Bronchial epithelial cell (primary cell): ENCODE results near the gene CCL16. TPM values are rescaled to one million over a fixed set of nuclear protein-coding genes. Genes with fewer than 3 reads are reported as not detected.

Experiments
- DNase-seq: peaks from one replicate; pipeline ENCODE4 v3.0.0-alpha.2; 2010; ENCODE audit warnings: low read depth
- FAIRE-seq: peaks from 2 replicates; lab custom pipeline; 2011; peaks lifted over from hg19 to GRCh38; lab: Jason Lieb, UNC
- H3K27me3 ChIP-seq: 2 replicates; pipeline ENCODE4 v1.5.1; 2011; ENCODE audit warnings: low read length; ENCODE audit not compliant: control insufficient read depth, insufficient read depth
- H3K36me3 ChIP-seq: 2 replicates; pipeline ENCODE4 v1.5.1; 2011; ENCODE audit warnings: low read length; ENCODE audit not compliant: control insufficient read depth, insufficient read depth
- H3K4me3 ChIP-seq: 2 replicates; pipeline ENCODE4 v1.5.1; 2011; ENCODE audit warnings: mild to moderate bottlenecking, low read depth, low read length, control low read depth
- total RNA-seq: library from RNA; depleted of rRNA; stranded (reverse); fragments of >200 nt; gene quantifications from 2 replicates; pipeline ENCODE4 v1.2.1, GENCODE V29; 2014
- TF ChIP-seq, protein P1 (sequence below): IDR thresholded peaks from 2 replicates; pipeline ENCODE4 v1.5.1; 2011; ENCODE audit warnings: mild to moderate bottlenecking, moderate library complexity, low read length, control low read depth, inconsistent platforms; ENCODE audit not compliant: insufficient read depth, severe bottlenecking

CCL16 gene
- total RNA-seq, 1 donor from 2014 or later = not detected

DNA sequence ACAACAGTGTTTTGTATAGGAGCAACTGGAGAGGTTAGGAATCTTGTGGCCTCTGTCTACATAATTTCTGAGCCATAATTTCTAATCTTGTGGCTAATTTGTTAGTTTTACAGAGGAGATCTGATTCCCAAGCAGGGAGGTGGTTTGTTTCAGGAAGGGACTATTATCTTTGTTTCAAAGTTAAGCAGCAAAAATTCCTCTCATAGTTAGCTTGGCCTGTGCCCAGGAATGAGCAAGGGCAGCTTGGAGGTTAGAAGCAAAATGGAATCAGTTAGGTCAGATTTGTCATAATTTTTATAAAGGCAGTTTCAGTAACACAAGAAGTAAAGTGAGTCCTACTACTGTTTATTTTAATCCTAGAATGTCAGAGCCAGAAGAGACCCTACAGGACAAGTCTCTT, 48.7 kb downstream of the CCL16 start:
- Histone ChIP-seq H3K36me3 (no peaks in the 10 kb centered on the region), H3K27me3 (no peaks in the 10 kb centered on the region), H3K4me3 (no peak overlapping the region)
- FAIRE-seq = no peak
- TF ChIP-seq, protein P1, sequence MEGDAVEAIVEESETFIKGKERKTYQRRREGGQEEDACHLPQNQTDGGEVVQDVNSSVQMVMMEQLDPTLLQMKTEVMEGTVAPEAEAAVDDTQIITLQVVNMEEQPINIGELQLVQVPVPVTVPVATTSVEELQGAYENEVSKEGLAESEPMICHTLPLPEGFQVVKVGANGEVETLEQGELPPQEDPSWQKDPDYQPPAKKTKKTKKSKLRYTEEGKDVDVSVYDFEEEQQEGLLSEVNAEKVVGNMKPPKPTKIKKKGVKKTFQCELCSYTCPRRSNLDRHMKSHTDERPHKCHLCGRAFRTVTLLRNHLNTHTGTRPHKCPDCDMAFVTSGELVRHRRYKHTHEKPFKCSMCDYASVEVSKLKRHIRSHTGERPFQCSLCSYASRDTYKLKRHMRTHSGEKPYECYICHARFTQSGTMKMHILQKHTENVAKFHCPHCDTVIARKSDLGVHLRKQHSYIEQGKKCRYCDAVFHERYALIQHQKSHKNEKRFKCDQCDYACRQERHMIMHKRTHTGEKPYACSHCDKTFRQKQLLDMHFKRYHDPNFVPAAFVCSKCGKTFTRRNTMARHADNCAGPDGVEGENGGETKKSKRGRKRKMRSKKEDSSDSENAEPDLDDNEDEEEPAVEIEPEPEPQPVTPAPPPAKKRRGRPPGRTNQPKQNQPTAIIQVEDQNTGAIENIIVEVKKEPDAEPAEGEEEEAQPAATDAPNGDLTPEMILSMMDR = no peak
- no peak for DNase-seq

DNA sequence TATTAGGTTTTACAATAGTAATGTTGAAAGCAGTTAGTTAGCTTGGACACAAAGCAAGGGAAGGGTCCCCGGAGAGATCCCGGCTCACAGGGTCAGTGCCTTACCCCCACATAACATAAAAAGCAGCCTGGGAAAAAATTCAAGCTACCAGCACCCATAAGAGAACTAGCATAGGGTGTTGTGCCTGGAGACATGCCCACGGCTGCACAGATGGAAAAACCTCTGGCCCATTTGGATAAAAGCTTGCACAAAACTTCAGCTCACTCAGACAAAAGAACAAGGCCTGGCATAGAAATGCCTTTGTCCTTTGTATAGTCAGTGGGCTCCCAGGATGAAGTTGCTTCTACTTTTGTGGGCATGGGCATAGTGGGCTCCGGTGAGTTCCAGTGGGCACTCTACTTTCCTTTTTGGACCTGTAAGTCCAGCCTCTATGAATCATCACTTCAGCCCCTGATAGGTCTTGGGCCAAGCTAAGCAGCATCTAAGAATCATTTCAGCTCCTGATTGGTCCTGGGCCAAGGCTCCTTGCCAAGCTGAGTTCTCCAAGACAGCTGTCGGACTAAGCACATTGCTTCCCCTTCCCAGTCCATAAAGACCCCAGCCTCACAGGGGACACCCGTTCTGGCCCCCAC, 49.4 kb downstream of the CCL16 start:
- Histone ChIP-seq H3K27me3 (no peaks in the 10 kb centered on the region), H3K4me3 (no peak overlapping the region), H3K36me3 (no peaks in the 10 kb centered on the region)
- FAIRE-seq (no peak), DNase-seq (no peak)
- TF ChIP-seq, protein P1 = no peak

DNA sequence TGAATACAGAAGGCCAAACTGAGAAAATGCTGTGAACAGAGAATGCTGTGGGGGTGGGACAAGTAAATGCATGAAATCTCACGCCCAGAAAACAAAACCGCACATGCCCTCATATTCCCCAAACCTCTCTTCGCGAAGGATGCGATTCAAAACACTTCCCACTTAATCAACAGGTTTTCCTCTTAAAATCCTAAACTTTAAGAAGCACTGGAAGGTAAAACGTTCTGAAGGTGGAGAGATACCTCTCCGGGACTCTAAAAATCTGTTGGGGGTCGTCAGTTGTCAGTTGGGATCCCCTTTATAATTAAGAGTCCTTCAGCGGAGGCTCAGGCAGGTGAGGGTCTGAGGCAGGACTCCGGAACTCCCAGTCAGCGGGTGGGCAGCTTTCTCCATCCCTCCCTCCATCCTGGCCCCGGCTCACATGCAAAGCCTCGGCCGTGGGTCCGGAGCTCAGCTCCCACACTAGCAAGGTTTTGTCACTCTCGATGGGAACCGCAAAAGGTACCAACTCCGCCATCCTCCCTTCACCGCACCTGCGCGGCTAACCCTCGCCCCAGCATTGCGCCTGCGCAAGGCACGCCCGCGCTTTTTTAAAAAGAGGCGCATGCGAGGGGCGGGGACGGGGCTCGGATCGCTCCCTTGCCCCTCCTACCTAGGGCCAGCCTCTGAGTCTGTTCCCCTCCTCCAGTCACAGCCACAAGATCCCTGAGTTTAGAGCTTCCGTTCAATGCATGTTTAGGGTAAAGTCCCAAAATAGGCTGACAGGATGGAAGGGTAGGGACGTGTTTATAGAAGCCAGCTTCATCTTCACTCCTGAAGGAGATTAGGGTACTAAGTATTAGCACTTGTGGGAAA, 50.9 kb downstream of the CCL16 start, which contains the start of gene RDM1:
Gene RDM1, minus strand, starts transcription at position 563 of the 855 bp plus-strand sequence. Its CDS starts 46 bp downstream, at position 517.
- TF ChIP-seq, protein P1 = no peak
- FAIRE-seq = no peak
- Histone ChIP-seq H3K36me3 (no peaks in the 10 kb centered on the region), H3K27me3 (no peaks in the 10 kb centered on the region), H3K4me3 (peak within 1 kb of the TSS; percentile 49)
- DNase-seq = peak; percentile 53

DNA sequence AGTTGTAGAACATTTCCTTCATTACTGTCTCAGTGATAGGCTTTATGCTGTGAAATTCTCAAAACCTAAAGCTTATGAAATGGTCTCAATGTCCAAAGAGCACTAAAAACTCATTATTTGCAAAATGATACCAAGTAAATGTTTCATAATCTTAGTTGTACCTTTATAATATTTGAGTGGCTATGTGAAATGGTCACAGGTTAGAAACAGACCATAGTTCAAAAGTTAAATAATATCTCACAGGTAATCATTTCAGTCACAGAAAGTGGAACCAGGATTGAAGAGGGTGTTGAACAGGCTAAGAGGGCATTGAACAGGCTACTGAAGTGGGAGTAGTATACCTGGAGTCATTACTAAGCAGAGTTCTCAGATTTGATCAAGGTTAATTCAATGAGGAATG, 53.6 kb downstream of the CCL16 start:
- Histone ChIP-seq H3K27me3 (no peaks in the 10 kb centered on the region), H3K36me3 (no peaks in the 10 kb centered on the region), H3K4me3 (no peak overlapping the region)
- no peak for FAIRE-seq
- no peak for DNase-seq
- TF ChIP-seq, protein P1 = no peak

Other genes starting within 250 kb of the CCL16 start
- 0.51 and 0.53 TPM in 2 replicates for gene RASL10B, start 249.9 kb downstream of the CCL16 start, total RNA-seq
- under 0.01 TPM in 1 of 2 replicates, not detected in the other for gene GAS2L2, start 228.3 kb downstream of the CCL16 start, total RNA-seq
- not detected in 2 replicates for gene C17orf50, start 220.6 kb downstream of the CCL16 start, total RNA-seq
- 18.7 and 42.6 TPM in 2 replicates for gene MMP28, start 185.9 kb downstream of the CCL16 start, total RNA-seq
- gene TAF15, start 172.0 kb downstream of the CCL16 start, total RNA-seq = 69.5 and 84.1 TPM in 2 replicates
- gene HEATR9, start 112.6 kb downstream of the CCL16 start, total RNA-seq = not detected in 2 replicates
- gene CCL5, start 101.1 kb downstream of the CCL16 start, total RNA-seq = 0.26 TPM in 1 of 2 replicates, not detected in the other
- 0.13 TPM in 1 of 2 replicates, not detected in the other for gene RDM1, start 50.7 kb downstream of the CCL16 start, total RNA-seq
- gene LYZL6, start 37.8 kb downstream of the CCL16 start, total RNA-seq = not detected in 2 replicates
- not detected in 2 replicates for gene CCL14, start 5.2 kb upstream of the CCL16 start, total RNA-seq
- gene CCL15, start 20.1 kb upstream of the CCL16 start, total RNA-seq = not detected in 2 replicates
- not detected in 2 replicates for gene CCL23, start 36.5 kb upstream of the CCL16 start, total RNA-seq
- under 0.01 TPM in 1 of 2 replicates, not detected in the other for gene CCL18, start 82.8 kb upstream of the CCL16 start, total RNA-seq
- gene CCL3, start 108.6 kb upstream of the CCL16 start, total RNA-seq = not detected in 2 replicates
- not detected in 2 replicates for gene CCL4, start 122.3 kb upstream of the CCL16 start, total RNA-seq
- gene TBC1D3B, start 195.1 kb upstream of the CCL16 start, total RNA-seq = 0.79 and 3.1 TPM in 2 replicates
- gene CCL3L1, start 215.3 kb upstream of the CCL16 start, total RNA-seq = not detected in 2 replicates
- gene CCL4L2, start 229.6 kb upstream of the CCL16 start, total RNA-seq = not detected in 2 replicates